ENCODE results near the gene DRG2.

DRG2 gene

DNA sequence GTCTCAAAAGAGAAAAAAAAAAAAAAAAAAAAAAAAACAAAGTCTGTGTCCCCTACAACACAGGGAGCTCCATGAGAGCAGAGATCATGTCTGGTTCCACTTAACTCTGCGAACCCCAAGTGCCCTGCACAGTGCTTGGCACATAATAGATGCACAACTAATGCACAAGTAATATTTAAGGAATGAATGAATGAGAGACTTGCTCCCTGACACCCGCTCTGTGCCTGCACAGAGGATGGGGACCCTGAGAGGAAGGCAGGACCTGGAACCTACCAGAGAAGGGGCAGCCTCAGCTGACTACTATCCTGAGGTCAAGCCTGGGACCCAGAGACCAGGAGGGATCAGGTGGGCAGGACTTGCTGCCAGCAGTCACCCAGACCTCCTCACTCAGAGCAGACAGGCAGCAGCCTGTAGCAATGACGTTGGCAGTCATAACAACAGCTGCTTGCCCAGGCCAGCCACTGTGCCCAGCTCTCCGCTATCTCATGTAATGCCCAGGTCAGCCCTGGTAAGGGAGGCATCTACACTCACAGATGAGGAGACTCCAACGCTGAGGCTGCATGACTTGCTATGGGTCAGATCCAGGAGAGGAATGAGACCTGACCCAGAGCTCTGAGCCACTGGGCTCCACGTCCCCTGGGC lies 23.7 kb downstream of the DRG2 start:
- in situ Hi-C loops (cut with MboI; ENCODE audit: low sequenced_read_pairs), result no loop called here

DNA sequence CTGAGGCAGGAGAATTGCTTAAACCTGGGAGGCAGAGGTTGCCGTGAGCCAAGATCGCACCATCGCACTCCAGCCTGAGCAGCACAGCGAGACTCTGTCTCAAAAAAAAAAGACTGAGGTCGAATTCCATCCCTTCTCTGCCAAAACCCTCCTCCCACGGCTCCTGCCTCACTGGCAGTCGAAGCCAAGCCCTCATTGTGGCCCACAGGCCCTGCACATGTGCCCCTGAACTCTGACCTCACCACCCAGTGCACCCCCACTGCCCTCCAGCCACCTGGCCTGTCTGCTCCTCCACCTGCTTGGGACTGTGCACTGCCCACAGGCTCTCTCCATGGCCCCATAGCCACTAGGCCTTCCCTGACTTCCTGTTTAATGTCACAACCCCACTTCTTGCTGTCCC lies 27.8 kb downstream of the DRG2 start:
- in situ Hi-C loops (cut with MboI; ENCODE audit: low sequenced_read_pairs), result no loop called here

DNA sequence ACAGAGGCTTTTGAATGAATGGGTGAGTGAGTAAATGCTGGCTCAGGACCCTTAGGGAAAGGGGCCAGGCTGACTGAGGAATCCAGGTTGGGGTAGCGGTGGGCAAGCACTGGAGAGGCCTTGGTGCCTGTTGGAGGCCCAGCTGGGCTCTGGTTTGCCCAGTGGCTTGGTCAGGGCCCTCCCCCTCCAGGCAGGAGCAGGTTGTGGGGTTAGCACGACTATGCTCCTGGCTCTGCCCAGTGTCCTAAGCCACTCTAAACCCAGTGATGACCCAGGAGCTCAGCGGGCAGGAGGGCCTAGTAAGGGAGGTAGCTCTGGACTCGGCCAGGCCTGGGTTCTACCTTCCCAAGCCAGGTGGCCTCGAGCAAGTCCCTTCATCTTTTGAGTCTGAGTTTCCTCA lies 28.3 kb downstream of the DRG2 start:
- in situ Hi-C loops (cut with MboI; ENCODE audit: low sequenced_read_pairs), result no loop called here

DNA sequence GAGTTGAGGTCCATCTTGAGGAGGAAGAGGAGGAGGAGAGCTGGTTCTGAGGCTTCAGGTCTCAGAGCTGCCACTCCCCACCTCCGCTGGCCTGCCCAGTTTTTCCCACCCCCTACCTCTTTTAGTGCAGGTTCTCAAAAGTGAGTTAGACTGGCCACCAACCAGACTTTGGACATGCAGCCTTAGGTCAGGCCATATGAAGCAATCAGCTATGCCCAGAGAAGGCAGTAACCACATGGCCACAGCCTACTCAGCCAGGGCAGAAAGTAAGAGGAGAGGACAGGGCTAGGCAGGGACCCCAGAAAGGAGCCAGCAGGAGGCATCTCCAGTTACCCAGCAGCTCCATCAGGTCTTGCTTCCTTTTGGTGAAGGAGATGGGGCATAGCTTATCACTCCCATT lies 29.8 kb downstream of the DRG2 start:
- in situ Hi-C loops (cut with MboI; ENCODE audit: low sequenced_read_pairs), result no loop called here

DNA sequence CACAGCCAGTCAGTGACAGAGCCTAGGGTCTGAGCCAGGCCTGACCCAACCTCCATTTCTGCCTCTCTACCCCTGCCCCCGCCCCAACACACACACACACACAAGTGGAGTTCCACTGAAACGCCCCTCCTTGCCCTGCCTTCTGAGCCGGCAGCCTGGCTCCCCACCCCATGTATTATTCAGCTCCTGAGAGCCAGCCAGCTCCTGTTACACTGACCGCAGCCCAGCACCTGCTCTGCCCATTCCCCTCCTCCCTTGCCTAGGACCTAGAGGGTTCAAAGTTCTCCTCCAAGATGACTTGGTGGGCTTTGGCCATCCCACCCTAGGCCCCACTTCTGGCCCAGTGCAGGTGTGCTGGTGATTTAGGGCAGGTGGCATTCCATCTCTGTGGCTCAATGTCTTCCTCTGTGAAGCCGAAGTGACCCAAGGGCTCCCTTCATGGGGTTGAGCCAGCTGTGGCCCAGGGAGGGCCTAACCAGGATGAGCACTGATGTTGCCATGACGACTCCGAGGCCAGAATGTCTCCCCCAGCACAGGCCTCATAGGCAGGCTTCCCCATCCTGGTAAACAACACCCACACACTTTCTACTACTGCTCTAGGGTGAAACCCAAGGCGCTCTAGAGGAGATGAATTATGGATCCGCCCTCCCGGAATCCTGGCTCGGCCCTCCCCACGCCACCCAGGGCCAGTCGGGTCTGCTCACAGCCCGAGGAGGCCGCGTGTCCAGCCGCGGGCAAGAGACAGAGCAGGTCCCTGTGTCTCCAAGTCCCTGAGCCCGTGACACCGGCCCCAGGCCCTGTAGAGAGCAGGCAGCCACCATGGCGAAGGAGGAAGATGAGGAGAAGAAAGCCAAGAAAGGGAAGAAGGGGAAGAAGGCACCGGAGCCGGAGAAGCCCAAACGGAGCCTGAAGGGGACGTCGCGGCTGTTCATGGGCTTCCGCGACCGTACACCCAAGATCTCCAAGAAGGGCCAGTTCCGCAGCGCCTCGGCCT lies 30.5 kb downstream of the DRG2 start:
- in situ Hi-C loops (cut with MboI; ENCODE audit: low sequenced_read_pairs), result no loop called here

DNA sequence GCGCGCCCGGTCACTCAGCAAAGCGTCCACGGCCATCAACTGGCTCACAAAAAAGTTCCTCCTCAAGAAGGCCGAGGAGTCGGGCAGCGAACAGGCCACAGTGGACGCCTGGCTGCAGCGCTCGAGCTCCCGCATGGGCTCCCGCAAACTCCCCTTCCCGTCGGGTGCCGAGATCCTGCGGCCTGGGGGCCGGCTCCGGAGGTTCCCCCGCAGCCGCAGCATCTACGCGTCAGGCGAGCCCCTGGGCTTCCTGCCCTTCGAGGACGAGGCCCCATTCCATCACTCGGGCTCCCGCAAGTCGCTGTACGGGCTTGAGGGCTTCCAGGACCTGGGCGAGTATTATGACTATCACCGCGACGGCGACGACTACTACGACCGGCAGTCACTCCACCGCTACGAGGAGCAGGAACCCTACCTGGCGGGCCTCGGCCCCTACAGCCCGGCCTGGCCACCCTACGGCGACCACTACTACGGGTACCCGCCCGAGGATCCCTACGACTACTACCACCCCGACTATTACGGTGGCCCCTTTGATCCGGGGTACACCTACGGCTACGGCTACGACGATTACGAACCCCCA lies 31.5 kb downstream of the DRG2 start:
- in situ Hi-C loops (cut with MboI; ENCODE audit: low sequenced_read_pairs), result no loop called here

DNA sequence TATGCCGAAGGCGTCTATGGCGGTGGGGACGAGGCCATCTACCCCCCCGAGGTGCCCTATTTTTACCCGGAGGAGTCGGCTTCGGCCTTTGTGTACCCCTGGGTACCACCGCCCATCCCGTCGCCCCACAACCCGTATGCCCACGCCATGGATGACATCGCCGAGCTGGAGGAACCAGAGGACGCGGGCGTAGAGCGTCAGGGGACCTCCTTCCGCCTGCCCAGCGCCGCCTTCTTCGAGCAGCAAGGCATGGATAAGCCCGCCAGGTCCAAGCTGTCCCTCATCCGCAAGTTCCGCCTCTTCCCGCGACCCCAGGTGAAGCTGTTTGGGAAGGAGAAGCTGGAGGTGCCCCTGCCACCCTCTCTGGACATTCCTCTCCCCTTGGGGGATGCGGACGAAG lies 32.2 kb downstream of the DRG2 start:
- in situ Hi-C loops (cut with MboI; ENCODE audit: low sequenced_read_pairs), result no loop called here

DNA sequence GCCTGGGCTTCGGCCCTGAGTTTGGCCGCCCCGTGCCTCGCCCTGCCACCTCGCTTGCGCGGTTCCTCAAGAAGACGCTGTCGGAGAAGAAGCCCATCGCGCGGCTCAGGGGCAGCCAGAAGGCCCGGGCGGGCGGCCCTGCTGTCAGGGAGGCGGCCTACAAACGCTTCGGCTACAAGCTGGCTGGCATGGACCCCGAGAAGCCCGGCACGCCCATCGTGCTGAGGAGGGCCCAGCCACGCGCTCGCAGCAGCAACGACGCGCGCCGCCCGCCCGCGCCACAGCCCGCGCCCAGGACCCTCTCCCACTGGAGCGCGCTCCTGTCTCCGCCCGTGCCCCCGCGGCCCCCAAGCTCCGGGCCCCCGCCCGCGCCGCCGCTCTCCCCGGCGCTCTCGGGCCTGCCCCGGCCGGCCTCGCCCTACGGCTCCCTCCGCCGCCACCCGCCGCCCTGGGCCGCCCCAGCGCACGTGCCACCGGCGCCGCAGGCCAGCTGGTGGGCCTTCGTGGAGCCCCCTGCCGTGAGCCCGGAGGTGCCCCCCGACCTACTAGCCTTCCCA lies 32.8 kb downstream of the DRG2 start:
- in situ Hi-C loops (cut with MboI; ENCODE audit: low sequenced_read_pairs), result no loop called here

DNA sequence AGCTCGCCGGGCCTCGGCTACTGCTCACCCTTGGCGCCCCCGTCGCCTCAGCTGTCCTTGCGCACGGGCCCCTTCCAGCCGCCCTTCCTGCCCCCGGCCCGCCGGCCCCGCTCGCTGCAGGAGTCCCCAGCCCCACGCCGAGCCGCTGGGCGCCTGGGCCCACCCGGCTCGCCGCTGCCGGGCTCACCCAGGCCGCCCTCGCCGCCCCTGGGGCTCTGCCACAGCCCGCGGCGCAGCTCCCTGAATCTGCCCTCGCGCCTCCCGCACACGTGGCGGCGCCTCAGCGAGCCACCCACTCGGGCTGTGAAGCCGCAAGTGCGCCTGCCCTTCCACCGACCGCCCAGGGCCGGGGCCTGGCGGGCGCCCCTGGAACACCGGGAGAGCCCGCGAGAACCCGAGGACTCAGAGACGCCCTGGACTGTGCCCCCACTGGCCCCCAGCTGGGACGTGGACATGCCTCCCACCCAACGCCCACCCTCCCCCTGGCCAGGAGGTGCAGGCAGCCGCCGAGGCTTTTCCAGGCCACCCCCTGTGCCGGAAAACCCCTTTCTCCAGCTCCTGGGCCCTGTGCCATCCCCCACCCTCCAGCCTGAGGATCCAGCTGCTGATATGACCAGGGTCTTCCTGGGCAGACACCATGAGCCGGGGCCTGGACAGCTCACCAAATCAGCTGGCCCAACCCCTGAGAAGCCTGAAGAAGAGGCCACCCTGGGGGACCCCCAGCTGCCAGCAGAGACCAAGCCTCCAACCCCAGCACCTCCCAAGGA lies 33.6 kb downstream of the DRG2 start:
- in situ Hi-C loops (cut with MboI; ENCODE audit: low sequenced_read_pairs), result no loop called here

DNA sequence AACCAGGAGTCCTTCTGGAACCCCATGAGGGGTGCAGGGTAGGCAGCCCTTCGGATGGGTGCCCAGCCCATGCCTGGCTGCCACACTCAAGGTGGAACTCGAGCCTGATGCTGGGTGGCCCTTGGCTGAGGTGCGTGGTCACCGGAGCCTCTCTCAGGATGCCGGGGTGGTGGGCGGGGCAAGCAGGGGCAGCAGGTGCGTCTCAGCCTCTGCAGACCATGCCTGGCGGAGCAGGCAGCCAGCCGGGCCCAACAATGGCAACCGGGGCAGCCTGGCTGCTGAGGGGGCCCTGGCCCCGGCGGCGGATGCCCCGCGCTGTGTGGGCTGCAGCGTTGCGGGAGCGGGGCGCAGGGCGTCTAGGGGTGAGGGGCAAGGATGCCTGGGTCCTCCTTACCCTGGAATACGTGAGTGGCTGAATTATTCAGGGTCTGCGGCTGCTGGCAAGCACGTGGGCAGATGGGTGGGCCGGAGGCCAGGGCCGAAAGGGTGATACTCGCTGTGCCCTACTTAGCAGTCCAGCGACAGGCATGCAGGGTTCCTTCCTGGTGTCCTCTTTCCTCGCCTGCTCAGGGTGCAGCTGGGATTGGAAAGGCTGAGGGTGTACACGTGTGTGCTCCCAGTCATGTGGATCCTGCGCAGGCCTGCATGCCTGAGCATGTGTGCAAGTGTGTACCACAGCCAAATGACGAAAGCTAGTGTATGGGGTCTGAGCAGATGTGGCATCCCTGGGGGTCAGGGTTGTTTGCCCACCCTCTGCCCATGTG lies 35.4 kb downstream of the DRG2 start:
- in situ Hi-C loops (cut with MboI; ENCODE audit: low sequenced_read_pairs), result no loop called here

DNA sequence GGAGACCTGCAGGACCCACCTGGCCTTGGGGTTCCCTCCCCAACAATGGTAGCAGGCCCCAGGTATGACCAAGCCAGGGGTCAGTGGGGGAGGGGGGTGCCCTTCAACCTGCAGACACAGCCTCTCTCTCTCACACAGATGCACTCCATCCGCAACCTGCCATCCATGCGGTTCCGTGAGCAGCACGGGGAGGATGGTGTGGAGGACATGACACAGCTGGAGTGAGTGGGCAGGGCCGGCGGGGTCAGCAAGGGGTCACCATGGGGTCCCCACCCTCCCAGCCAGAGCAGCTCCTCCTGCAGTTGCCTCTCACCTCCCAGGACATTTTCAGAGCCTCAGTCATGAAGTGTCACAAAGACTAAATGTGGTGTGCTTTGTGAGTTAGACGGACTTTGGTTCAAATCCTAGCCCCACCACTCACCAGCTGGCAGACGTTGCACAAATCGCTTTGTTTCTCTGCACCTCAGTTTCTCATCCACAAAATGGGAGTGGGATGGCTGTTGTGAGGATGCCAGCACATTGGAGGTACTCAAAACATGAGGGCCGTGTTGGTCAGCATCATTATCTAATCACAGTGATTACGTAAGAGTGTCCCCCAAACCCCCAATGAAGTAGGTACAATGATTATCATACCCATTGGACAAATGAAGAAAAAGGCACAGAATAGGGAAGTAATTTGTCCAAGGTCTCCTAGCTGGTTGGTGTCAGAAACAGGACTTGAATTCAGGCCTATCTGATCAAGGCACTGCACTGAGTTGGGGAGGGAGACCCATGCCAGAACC lies 36.8 kb downstream of the DRG2 start:
- in situ Hi-C loops (cut with MboI; ENCODE audit: low sequenced_read_pairs), result no loop called here

DNA sequence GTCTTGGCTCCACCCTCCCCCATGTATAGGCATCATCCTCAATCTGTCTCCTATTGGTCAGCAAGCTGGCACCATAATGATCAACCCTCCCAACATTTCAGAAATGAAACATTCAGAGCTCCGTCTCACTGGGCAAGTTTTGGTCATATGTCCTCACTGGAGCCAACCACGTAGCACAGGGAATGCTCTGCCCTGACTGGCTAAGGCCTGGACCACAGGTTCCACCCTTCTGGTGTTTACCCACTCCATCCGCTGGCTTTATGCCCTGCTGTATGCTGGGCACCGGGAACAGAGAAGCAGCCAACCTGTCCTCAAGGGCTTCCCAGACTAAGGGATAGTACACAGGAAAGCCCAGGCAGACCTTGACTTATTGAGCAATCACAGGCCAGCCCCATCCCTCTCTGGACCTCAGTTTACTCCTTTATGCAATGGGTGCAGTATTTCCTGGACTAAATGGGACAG lies 41.3 kb downstream of the DRG2 start:
- in situ Hi-C loops (cut with MboI; ENCODE audit: low sequenced_read_pairs), result no loop called here

DNA sequence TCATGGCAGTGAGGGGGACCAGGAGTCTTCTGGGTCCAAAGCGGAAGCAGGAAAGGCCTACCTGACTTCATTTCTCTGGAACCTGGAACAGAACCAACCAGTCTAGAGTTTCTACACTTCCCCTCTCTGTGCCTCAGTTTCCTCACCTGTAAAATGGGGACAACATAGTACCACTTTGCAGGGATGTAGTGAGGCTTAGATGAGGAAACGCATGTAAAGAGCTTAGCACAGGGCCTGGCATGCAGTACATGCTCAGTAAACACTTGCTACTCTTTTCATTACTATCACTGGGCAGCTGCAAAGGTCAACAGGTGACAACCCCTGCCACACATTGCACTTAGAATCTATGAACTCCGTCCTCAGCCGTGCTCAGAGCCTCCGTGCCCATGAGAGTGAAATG lies 45.0 kb downstream of the DRG2 start:
- in situ Hi-C loops (cut with MboI; ENCODE audit: low sequenced_read_pairs), result no loop called here

DNA sequence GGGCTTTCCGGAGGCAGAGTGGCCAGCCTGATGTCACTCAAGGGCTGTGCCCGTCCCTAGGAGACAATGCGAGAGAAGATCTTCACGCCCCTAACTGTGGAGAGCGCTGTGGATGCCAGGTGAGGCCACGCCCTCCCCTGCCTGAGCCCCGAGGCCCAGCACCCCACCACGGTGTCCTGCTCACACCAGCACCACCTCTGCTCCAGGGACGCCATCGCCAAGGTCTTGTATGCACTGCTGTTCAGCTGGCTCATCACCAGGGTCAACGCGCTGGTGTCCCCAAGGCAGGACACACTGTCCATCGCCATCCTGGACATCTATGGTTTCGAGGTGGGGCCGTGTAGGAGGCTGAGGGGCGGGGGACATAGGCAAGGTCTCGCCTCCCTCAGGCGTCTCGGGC lies 48.6 kb downstream of the DRG2 start:
- in situ Hi-C loops (cut with MboI; ENCODE audit: low sequenced_read_pairs), result no loop called here

DNA sequence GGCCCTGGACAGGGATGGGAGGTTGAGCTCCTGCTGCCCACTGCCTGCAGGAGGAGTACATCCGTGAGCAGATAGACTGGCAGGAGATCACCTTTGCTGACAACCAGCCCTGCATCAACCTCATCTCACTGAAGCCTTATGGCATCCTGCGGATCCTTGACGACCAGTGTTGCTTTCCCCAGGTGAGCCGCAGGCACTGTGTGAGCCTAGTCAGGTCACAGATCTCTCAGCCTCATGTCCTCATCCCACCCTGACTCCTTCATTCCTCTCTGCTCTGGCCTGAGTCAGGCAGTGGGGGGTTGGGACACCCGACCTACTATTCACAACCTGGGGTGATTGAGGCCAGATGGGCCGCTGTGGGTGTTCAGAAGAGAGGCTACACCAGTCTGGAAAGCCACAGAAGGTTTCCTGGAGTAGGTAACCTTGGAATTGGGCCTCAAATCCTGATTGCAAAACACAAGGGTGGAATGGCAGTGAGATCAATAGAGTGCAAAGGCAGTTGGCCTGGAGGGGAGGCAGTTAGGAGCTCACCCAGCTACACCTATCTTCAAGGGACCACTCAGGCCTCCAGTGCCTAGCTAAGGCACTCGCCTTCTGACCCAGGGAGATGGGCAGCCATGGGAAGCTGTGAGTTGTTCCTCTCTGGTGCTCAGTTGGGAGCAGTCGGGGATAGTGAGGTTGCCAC lies 50.5 kb downstream of the DRG2 start:
- in situ Hi-C loops (cut with MboI; ENCODE audit: low sequenced_read_pairs), result no loop called here

DNA sequence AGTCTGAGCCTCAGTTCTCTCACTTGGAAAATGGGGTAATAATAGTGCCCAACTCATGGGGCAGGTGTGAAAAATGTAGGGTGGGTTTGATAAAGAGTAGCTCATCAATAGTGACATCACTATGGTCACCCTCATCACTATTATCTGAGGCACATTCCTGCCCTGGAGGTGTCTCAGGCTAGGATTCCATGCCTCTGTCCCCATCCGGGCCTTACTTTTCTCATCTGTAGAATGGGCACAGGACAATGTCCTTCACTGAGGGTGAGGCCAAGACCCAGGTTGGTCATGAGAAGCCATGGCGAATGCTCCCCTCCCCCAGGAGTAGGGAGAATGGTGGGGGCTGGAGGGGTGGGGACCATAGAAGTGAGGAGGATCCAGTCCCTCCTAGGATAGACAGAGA lies 51.3 kb downstream of the DRG2 start:
- in situ Hi-C loops (cut with MboI; ENCODE audit: low sequenced_read_pairs), result no loop called here

DNA sequence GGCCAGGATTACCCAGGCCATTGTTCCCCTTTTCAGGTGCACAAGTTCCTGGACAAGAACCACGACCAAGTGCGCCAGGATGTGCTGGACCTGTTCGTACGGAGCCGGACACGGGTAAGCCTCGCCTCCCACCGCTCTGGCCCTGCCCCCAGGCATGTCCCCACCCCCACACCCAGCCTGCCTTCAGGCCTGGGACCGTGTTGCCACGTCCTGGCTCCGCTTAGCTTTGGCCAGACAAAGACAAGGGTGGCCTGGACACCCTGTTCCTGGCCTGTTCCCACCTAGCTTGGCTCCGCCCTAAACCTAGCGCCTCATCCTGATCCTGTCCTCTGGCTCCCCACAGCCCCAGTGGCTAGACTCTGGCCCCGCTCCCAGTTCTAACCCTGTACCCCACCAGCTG lies 51.8 kb downstream of the DRG2 start:
- in situ Hi-C loops (cut with MboI; ENCODE audit: low sequenced_read_pairs), result no loop called here

DNA sequence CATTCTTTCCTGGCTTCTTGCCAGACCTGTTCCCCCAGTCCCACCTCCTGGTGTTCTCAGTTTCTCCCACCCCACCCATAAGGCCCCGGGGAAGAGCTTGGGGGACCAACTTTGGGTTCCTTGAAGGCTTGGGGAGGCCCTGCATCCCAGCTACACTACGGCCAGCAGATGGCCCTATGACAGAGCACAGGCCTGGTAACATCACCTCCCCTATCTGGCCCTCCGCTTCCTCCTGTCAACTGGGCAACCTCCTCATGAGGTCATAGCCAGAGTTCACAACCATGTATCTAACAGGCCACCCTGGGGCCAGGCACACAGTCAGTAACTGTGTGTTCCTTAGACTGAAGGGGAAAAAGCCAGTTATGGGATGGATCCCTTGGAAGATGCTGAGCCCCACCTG lies 52.2 kb downstream of the DRG2 start:
- in situ Hi-C loops (cut with MboI; ENCODE audit: low sequenced_read_pairs), result no loop called here

DNA sequence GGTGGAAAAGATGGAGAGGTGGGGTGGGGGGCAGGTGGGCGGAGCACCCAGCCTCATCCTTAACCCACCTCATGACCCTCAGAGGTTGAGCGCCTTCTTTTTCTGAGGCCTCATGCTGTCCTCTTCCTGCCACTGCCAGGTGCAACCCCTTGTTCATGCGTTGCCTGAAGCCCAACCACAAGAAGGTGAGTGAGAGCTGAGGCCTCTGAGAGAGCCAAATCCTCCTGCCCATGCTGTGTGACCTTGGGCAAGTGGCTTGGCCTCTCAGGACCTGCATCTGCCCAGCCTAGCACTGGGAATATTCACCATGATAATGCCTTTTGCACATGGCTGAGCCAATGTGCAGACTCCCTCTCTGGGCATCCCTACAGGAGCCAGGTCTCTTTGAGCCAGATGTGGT lies 52.9 kb downstream of the DRG2 start:
- in situ Hi-C loops (cut with MboI; ENCODE audit: low sequenced_read_pairs), result no loop called here

Measured in hTERT RPE-1 (cell line).